Liver (tissue), 9 donors: ENCODE results near the gene GGA1. TPM values are rescaled to one million over a fixed set of nuclear protein-coding genes. Genes with fewer than 3 reads are reported as not detected.

Experiments used
- DNase-seq: peaks from one replicate; pipeline ENCODE4 v3.0.0-alpha.2; 2017; ENCODE audit warnings: low spot score
- H3K27ac ChIP-seq, 2 donors: one replicate each; pipeline ENCODE4 v1.7.0; 2013; ENCODE audit warnings: inconsistent platforms in 2 of 2, low read length in 2 of 2, control low read depth in 1 of 2, low read depth in 1 of 2, mild to moderate bottlenecking in 1 of 2
- H3K27me3 ChIP-seq, 4 donors: one replicate each; pipeline versions ENCODE4 v1.6.1 to v1.7.0; 2013; ENCODE audit warnings: low read length in 3 of 4, inconsistent platforms in 1 of 4, mild to moderate bottlenecking in 1 of 4, moderate library complexity in 1 of 4; ENCODE audit not compliant: control insufficient read depth in 4 of 4, insufficient read depth in 4 of 4
- H3K36me3 ChIP-seq, 4 donors: one replicate each; pipeline versions ENCODE4 v1.6.1 to v1.7.0; 2013; ENCODE audit warnings: low read length in 3 of 4, mild to moderate bottlenecking in 3 of 4, low read depth in 1 of 4, moderate library complexity in 1 of 4; ENCODE audit not compliant: control insufficient read depth in 4 of 4, insufficient read depth in 3 of 4
- H3K4me1 ChIP-seq, 4 donors: one replicate each; pipeline versions ENCODE4 v1.6.1 to v1.7.0; 2013; ENCODE audit warnings: low read length in 3 of 4, mild to moderate bottlenecking in 3 of 4, moderate library complexity in 1 of 4; ENCODE audit not compliant: control insufficient read depth in 4 of 4, insufficient read depth in 4 of 4
- H3K4me3 ChIP-seq, 3 donors: one replicate each; pipeline versions ENCODE4 v1.6.1 to v1.7.0; 2013; ENCODE audit warnings: low read length in 3 of 3, control low read depth in 1 of 3, low read depth in 1 of 3, mild to moderate bottlenecking in 1 of 3
- H3K9ac ChIP-seq, 2 donors: one replicate each; pipeline ENCODE4 v1.7.0; 2013; ENCODE audit warnings: low read length in 2 of 2, mild to moderate bottlenecking in 2 of 2, moderate library complexity in 2 of 2, control low read depth in 1 of 2, low read depth in 1 of 2
- H3K9me3 ChIP-seq, 4 donors: one replicate each; pipeline versions ENCODE4 v1.6.1 to v1.7.0; 2013; ENCODE audit warnings: low read length in 3 of 4; ENCODE audit not compliant: control insufficient read depth in 4 of 4
- EGR1 ChIP-seq, 2 donors: IDR thresholded peaks; 2 replicates each; pipeline ENCODE4 v1.6.1; 2016 to 2018; ENCODE audit warnings: antibody characterized with exemption in 2 of 2, low read depth in 2 of 2
- FOXA1 ChIP-seq: IDR thresholded peaks from 2 replicates; pipeline ENCODE4 v1.6.1; 2016; ENCODE audit warnings: antibody characterized with exemption
- FOXA2 ChIP-seq: IDR thresholded peaks from 2 replicates; pipeline ENCODE4 v1.6.1; 2016; ENCODE audit warnings: antibody characterized with exemption
- GABPA ChIP-seq, 2 donors: IDR thresholded peaks in 1 of 2; conservative IDR thresholded peaks in 1 of 2; 2 replicates each; pipeline ENCODE4 v1.6.1; 2016; ENCODE audit warnings: antibody characterized with exemption in 2 of 2, mild to moderate bottlenecking in 1 of 2, moderate library complexity in 1 of 2
- HNF4A ChIP-seq, 2 donors: conservative IDR thresholded peaks; 2 replicates each; pipeline ENCODE4 v1.6.1; 2016; ENCODE audit warnings: antibody characterized with exemption in 2 of 2, mild to moderate bottlenecking in 2 of 2
- HNF4G ChIP-seq: IDR thresholded peaks from 2 replicates; pipeline ENCODE4 v1.6.1; 2016; ENCODE audit warnings: antibody characterized with exemption
- JUND ChIP-seq, 2 donors: IDR thresholded peaks; 2 replicates each; pipeline ENCODE4 v1.6.1; 2016; ENCODE audit warnings: antibody characterized with exemption in 2 of 2
- NR2F2 ChIP-seq: IDR thresholded peaks from 2 replicates; pipeline ENCODE4 v1.6.1; 2016; ENCODE audit warnings: antibody characterized with exemption
- RAD21 ChIP-seq, 2 donors: IDR thresholded peaks; 2 replicates each; pipeline ENCODE4 v1.6.1; 2016; ENCODE audit warnings: antibody characterized with exemption in 2 of 2, mild to moderate bottlenecking in 2 of 2
- TAF1 ChIP-seq: conservative IDR thresholded peaks from 2 replicates; pipeline ENCODE4 v1.6.1; 2016; ENCODE audit warnings: antibody characterized with exemption, mild to moderate bottlenecking
- WGBS: extraction: QIAGEN DNeasy Blood & Tissue Kit; methylation state at CpG from one replicate; pipeline ENCODE4 v1.1.7; 2013; 5-methylcytosine and 5-hydroxymethylcytosine counted together
- polyA plus RNA-seq, 2 donors: library from polyadenylated mRNA; stranded (reverse) in 1 of 2; unstranded in 1 of 2; fragments of 200-250 nt in 1 of 2; fragments of >200 nt in 1 of 2; fragmentation: Nextera tagmentation in 1 of 2; extraction: Ambion mirVana in 1 of 2; gene quantifications; one replicate each; pipeline versions ENCODE4 v1.2.1 to v1.2.3, GENCODE V29; 2013 to 2015
- total RNA-seq, 2 donors: library from RNA; depleted of rRNA; stranded (reverse); fragments of >200 nt; gene quantifications; one replicate each; pipeline ENCODE4 v1.2.3, GENCODE V29; 2014
- TF ChIP-seq, protein P1 (sequence below): fragments of 150-350 bp; IDR thresholded peaks from 2 replicates; pipeline ENCODE4 v1.5.1; 2017; ENCODE audit warnings: improper control_type of control experiment, low read depth, low read length; ENCODE audit not compliant: missing input control
- TF ChIP-seq, protein P2 (sequence below): IDR thresholded peaks from 2 replicates; pipeline ENCODE4 v1.6.1; 2016; ENCODE audit warnings: antibody characterized with exemption
- TF ChIP-seq, protein P3 (sequence below): IDR thresholded peaks from 2 replicates; pipeline ENCODE4 v1.6.1; 2016; ENCODE audit warnings: antibody characterized with exemption, mild to moderate bottlenecking
- TF ChIP-seq, protein P4 (sequence below): IDR thresholded peaks from 2 replicates; pipeline ENCODE4 v1.6.1; 2016; ENCODE audit warnings: antibody characterized with exemption
- donor health status: healthy.
- donor health status: healthy.
- donor health status: healthy.
- donor health status: healthy.
- donor health status: healthy.

The GGA1 gene
- total and polyA plus RNA-seq, 4 donors: 15.1 to 26.4 (median 17.8) TPM

DNA sequence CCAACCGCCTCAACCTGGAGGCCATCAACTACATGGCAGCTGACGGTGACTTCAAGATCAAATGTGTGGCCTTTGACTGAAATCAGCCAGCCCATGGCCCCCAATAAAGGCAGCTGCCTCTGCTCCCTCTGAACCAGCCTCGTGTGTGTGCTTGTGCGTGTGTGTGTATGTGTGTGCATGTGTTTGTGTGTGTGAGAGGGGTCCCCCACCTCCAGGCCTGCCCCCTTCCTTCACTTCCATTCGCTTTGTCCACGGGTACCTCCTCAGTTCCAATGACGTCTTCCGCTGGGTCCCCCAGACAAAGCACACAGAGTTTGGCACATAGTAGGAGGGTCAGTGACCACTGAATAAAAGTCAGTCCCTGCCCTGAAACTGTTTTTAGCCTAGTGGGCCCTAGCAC, 71.0 kb downstream of the GGA1 start:
- H3K4me3 ChIP-seq: no peak overlapping the region
- TF ChIP-seq, protein P1, sequence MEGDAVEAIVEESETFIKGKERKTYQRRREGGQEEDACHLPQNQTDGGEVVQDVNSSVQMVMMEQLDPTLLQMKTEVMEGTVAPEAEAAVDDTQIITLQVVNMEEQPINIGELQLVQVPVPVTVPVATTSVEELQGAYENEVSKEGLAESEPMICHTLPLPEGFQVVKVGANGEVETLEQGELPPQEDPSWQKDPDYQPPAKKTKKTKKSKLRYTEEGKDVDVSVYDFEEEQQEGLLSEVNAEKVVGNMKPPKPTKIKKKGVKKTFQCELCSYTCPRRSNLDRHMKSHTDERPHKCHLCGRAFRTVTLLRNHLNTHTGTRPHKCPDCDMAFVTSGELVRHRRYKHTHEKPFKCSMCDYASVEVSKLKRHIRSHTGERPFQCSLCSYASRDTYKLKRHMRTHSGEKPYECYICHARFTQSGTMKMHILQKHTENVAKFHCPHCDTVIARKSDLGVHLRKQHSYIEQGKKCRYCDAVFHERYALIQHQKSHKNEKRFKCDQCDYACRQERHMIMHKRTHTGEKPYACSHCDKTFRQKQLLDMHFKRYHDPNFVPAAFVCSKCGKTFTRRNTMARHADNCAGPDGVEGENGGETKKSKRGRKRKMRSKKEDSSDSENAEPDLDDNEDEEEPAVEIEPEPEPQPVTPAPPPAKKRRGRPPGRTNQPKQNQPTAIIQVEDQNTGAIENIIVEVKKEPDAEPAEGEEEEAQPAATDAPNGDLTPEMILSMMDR: no peak
- TF ChIP-seq HNF4A (conservative IDR thresholded peaks at IDR 0.05) (no peak), TAF1 (no peak), FOXA2 (no peak), HNF4G (no peak), RAD21 (IDR thresholded peaks at IDR 0.05) (no peak), JUND (IDR thresholded peaks at IDR 0.05) (no peak)
- TF ChIP-seq, protein P2, sequence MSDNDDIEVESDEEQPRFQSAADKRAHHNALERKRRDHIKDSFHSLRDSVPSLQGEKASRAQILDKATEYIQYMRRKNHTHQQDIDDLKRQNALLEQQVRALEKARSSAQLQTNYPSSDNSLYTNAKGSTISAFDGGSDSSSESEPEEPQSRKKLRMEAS: no peak
- peaks cover 10 to 43% (median 32%) of the 10 kb centered on the region in 4 donors for H3K4me1 ChIP-seq
- H3K27me3 ChIP-seq: no peaks in the 10 kb centered on the region
- WGBS: 92% methylated on average over 8 of the region's 8 CpGs
- H3K27ac ChIP-seq: no peak overlapping the region
- H3K9me3 ChIP-seq: no peaks in the 10 kb centered on the region
- no peak for DNase-seq
- H3K36me3 ChIP-seq: no peaks in the 10 kb centered on the region
- no peak overlapping the region for H3K9ac ChIP-seq

DNA sequence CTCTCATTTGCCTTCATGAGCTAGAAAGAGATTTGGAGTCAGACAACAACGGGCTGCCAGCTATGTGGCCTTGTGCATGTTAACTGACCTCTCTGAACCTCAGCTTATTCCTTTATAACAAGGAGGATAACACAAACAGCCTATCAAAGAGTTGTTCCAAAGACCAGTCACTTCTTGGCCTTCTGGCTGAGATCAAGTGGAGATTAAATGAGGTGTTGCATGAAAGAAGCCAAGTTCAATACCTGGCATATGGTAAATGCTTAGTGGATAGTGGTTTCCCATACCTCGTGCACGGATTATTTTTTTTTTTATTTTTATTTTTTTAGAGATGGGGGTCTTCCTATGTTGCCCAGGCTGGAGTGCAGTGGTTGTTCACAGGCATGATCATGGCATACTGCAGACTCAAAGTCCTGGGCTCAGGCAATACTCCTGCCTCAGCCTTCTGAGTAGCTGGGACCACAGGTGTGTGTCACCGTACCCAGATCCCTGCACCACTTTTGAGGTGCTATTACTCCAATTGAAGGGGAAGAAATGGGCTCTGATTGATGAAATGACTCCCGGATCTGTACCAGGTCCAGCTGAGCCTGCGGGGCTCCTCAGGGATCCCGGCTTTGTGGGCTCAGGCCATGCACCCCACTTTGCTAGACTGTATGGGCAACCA, 71.7 kb downstream of the GGA1 start:
- DNase-seq: no peak
- Histone ChIP-seq H3K27ac (no peak overlapping the region), H3K4me1 (peaks cover 7 to 43% (median 33%) of the 10 kb centered on the region in 4 donors), H3K27me3 (no peaks in the 10 kb centered on the region), H3K36me3 (no peaks in the 10 kb centered on the region), H3K9me3 (no peaks in the 10 kb centered on the region), H3K4me3 (no peak overlapping the region), H3K9ac (no peak overlapping the region)
- no peak for TF ChIP-seq GABPA (IDR thresholded peaks at IDR 0.05 in 1 of 2, conservative IDR thresholded peaks at IDR 0.05 in 1 of 2)
- no peak for TF ChIP-seq RAD21 (IDR thresholded peaks at IDR 0.05)
- TF ChIP-seq HNF4A (conservative IDR thresholded peaks at IDR 0.05): no peak
- TF ChIP-seq JUND (IDR thresholded peaks at IDR 0.05): no peak
- no peak for TF ChIP-seq HNF4G
- TF ChIP-seq, protein P1: no peak
- no peak for TF ChIP-seq FOXA1
- 92% methylated on average over 7 of the region's 7 CpGs for WGBS

- peaks cover 3 to 43% (median 34%) of the 10 kb centered on the region in 4 donors for H3K4me1 ChIP-seq
- 84% methylated on average over 2 of the region's 2 CpGs for WGBS
- TF ChIP-seq, protein P3, sequence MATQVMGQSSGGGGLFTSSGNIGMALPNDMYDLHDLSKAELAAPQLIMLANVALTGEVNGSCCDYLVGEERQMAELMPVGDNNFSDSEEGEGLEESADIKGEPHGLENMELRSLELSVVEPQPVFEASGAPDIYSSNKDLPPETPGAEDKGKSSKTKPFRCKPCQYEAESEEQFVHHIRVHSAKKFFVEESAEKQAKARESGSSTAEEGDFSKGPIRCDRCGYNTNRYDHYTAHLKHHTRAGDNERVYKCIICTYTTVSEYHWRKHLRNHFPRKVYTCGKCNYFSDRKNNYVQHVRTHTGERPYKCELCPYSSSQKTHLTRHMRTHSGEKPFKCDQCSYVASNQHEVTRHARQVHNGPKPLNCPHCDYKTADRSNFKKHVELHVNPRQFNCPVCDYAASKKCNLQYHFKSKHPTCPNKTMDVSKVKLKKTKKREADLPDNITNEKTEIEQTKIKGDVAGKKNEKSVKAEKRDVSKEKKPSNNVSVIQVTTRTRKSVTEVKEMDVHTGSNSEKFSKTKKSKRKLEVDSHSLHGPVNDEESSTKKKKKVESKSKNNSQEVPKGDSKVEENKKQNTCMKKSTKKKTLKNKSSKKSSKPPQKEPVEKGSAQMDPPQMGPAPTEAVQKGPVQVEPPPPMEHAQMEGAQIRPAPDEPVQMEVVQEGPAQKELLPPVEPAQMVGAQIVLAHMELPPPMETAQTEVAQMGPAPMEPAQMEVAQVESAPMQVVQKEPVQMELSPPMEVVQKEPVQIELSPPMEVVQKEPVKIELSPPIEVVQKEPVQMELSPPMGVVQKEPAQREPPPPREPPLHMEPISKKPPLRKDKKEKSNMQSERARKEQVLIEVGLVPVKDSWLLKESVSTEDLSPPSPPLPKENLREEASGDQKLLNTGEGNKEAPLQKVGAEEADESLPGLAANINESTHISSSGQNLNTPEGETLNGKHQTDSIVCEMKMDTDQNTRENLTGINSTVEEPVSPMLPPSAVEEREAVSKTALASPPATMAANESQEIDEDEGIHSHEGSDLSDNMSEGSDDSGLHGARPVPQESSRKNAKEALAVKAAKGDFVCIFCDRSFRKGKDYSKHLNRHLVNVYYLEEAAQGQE: no peak
- TF ChIP-seq EGR1 (IDR thresholded peaks at IDR 0.05; ENCODE audit: low read depth in 2 of 2) (no peak), GABPA (IDR thresholded peaks at IDR 0.05 in 1 of 2, conservative IDR thresholded peaks at IDR 0.05 in 1 of 2) (no peak), NR2F2 (no peak)
- TF ChIP-seq, protein P4, sequence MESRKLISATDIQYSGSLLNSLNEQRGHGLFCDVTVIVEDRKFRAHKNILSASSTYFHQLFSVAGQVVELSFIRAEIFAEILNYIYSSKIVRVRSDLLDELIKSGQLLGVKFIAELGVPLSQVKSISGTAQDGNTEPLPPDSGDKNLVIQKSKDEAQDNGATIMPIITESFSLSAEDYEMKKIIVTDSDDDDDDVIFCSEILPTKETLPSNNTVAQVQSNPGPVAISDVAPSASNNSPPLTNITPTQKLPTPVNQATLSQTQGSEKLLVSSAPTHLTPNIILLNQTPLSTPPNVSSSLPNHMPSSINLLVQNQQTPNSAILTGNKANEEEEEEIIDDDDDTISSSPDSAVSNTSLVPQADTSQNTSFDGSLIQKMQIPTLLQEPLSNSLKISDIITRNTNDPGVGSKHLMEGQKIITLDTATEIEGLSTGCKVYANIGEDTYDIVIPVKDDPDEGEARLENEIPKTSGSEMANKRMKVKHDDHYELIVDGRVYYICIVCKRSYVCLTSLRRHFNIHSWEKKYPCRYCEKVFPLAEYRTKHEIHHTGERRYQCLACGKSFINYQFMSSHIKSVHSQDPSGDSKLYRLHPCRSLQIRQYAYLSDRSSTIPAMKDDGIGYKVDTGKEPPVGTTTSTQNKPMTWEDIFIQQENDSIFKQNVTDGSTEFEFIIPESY: no peak
- TF ChIP-seq, protein P1: no peak
These were observed 72.4 kb downstream of the GGA1 start for GRCh38 chr22:37681001-37681424.

More at GRCh38 chr22:37681001-37681424, 72.4 kb downstream of the GGA1 start:
- DNase-seq: no peak
- H3K27me3 ChIP-seq: no peaks in the 10 kb centered on the region
- no peaks in the 10 kb centered on the region for H3K36me3 ChIP-seq
- H3K27ac ChIP-seq: no peak overlapping the region
- no peak overlapping the region for H3K9ac ChIP-seq
- no peak overlapping the region for H3K4me3 ChIP-seq
- H3K9me3 ChIP-seq: no peaks in the 10 kb centered on the region
